Caco-2 (cell line): Measurements from ENCODE around the gene ETFA. TPM values are rescaled to one million over a fixed set of nuclear protein-coding genes. Genes with fewer than 3 reads are reported as not detected.

Experiments
- BruUV-seq: library from RNA; stranded (reverse); fragments of 400-500 nt; replicated peaks from 2 replicates; lab custom pipeline; 2021; lab: Mats Ljungman, UMichigan
- CTCF ChIA-PET: fragments of 300-600 bp; sonication (Branson Sonifier 250); formaldehyde crosslinking; loops from one replicate; lab custom pipeline; 2022; ENCODE audit warnings: antibody characterized with exemption; lab: Charles Lee
- POLR2A ChIA-PET: fragments of 300-600 bp; sonication (Branson Sonifier 250); formaldehyde crosslinking; loops from one replicate; lab custom pipeline; 2022; ENCODE audit warnings: antibody characterized with exemption; lab: Charles Lee
- DNase-seq, 2 experiments: peaks; one replicate each; pipeline versions ENCODE4 v3.0.0 to v3.0.0-alpha.2; 2020 to 2022
- H3K27me3 ChIP-seq: replicated peaks from 2 replicates; pipeline ENCODE4 v1.6.0; 2011; ENCODE audit warnings: low read length; ENCODE audit not compliant: control insufficient read depth, insufficient read depth
- H3K36me3 ChIP-seq: 2 replicates; pipeline ENCODE4 v1.5.1; 2011; ENCODE audit warnings: low read length; ENCODE audit not compliant: control insufficient read depth, insufficient read depth
- H3K4me1 ChIP-seq: fragments of 250-450 bp; sonication (Bioruptor Pico); 2 replicates; pipeline ENCODE4 v1.5.1; 2020; ENCODE audit warnings: mild to moderate bottlenecking
- H3K4me3 ChIP-seq: 2 replicates; pipeline ENCODE4 v1.5.1; 2011; ENCODE audit warnings: low read depth, mild to moderate bottlenecking, control low read depth, low read length
- H3K9me3 ChIP-seq: fragments of 250-450 bp; sonication (Bioruptor Pico); 2 replicates; pipeline ENCODE4 v1.5.1; 2020; ENCODE audit warnings: mild to moderate bottlenecking, moderate library complexity
- H3K27ac Mint-ChIP-seq: one replicate; pipeline ENCODE4 v1.8.0; 2022; ENCODE audit warnings: mixed read lengths; ENCODE audit not compliant: unreplicated experiment
- H3K27me3 Mint-ChIP-seq: one replicate; pipeline ENCODE4 v1.8.0; 2022; ENCODE audit warnings: mixed read lengths; ENCODE audit not compliant: insufficient read depth, unreplicated experiment
- H3K36me3 Mint-ChIP-seq: one replicate; pipeline ENCODE4 v1.8.0; 2022; ENCODE audit warnings: mild to moderate bottlenecking, mixed read lengths; ENCODE audit not compliant: insufficient read depth, unreplicated experiment
- H3K4me1 Mint-ChIP-seq: one replicate; pipeline ENCODE4 v1.8.0; 2022; ENCODE audit warnings: low read depth, mixed read lengths; ENCODE audit not compliant: unreplicated experiment
- H3K4me3 Mint-ChIP-seq: one replicate; pipeline ENCODE4 v1.8.0; 2022; ENCODE audit warnings: mild to moderate bottlenecking, moderate library complexity, mixed read lengths; ENCODE audit not compliant: unreplicated experiment
- H3K9me3 Mint-ChIP-seq: one replicate; pipeline ENCODE4 v1.8.0; 2022; ENCODE audit warnings: mixed read lengths; ENCODE audit not compliant: unreplicated experiment
- CTCF ChIP-seq, 2 experiments: fragments of 200-600 bp in 1 of 2; IDR thresholded peaks; 1 replicate in 1 of 2; 2 replicates in 1 of 2; pipeline versions ENCODE4 v1.5.1 to v1.8.0; 2011 to 2022; ENCODE audit warnings: antibody characterized with exemption in 1 of 2, control low read depth in 1 of 2, inconsistent platforms in 1 of 2, low read depth in 1 of 2, low read length in 1 of 2, mild to moderate bottlenecking in 1 of 2, moderate library complexity in 1 of 2; ENCODE audit not compliant: insufficient read depth in 1 of 2, severe bottlenecking in 1 of 2, unreplicated experiment in 1 of 2
- intact Hi-C: fragments of 100-400 bp; cut with micrococcal nuclease; formaldehyde crosslinking; loops from one replicate; pipeline ENCODE4 v1.10.0; 2022; ENCODE audit not compliant: unreplicated experiment
- total RNA-seq: library from RNA; stranded (reverse); gene quantifications from 2 replicates; pipeline ENCODE4 v1.2.3, GENCODE V29; 2022

Gene ETFA
- total RNA-seq, 1 experiment from 2014 or later = 260 TPM

GRCh38 chr15:76286271-76286879 is 24.9 kb downstream of the ETFA start:
- CTCF ChIA-PET = no interaction called here
- peaks cover 57% of the 10 kb centered on the region for H3K36me3 Mint-ChIP-seq
- H3K4me3 ChIP-seq = no peak overlapping the region

GRCh38 chr15:76285241-76285825 is 25.9 kb downstream of the ETFA start:
- ChIA-PET POLR2A (interaction anchor here (0.5 kb wide), 1 partner anchor 51 kb away, joined by 5 read pairs; the partner anchor contains the start of gene ISL2), CTCF (no interaction called here)
- peak in 1 of 2 experiments; percentile 12 for DNase-seq
- Histone ChIP-seq H3K9me3 (no peaks in the 10 kb centered on the region), H3K4me1 (no peaks in the 10 kb centered on the region), H3K4me3 (no peak overlapping the region), H3K27me3 (no peaks in the 10 kb centered on the region), H3K36me3 (peaks cover 1% of the 10 kb centered on the region; the same call in 1 of the 2 replicates)
- Mint-ChIP-seq H3K27me3 (no peaks in the 10 kb centered on the region), H3K27ac (no peak overlapping the region), H3K4me1 (peaks cover 2% of the 10 kb centered on the region), H3K4me3 (no peak overlapping the region), H3K36me3 (peaks cover 56% of the 10 kb centered on the region), H3K9me3 (no peaks in the 10 kb centered on the region)
- no TSS peak for BruUV-seq
- TF ChIP-seq CTCF (IDR thresholded peaks at IDR 0.05; ENCODE audit: insufficient read depth in 1 of 2, low read depth in 1 of 2, low read length in 1 of 2, severe bottlenecking in 1 of 2, unreplicated experiment in 1 of 2) = peak; percentile 47 to 51
- intact Hi-C loops = loop anchor here (1.0 to 5.0 kb wide), 2 partner anchors 48 to 94 kb away; no protein-coding TSS in a partner anchor

More at GRCh38 chr15:76286271-76286879, 24.9 kb downstream of the ETFA start:
- intact Hi-C loops = loop anchor here (5.0 kb wide), 1 partner anchor 49 kb away; no protein-coding TSS in a partner anchor
- H3K36me3 ChIP-seq = no peaks in the 10 kb centered on the region
- no TSS peak for BruUV-seq
- Mint-ChIP-seq H3K9me3 (no peaks in the 10 kb centered on the region), H3K27me3 (no peaks in the 10 kb centered on the region), H3K27ac (no peak overlapping the region), H3K4me1 (no peaks in the 10 kb centered on the region), H3K4me3 (no peak overlapping the region)
- POLR2A ChIA-PET = no interaction called here
- TF ChIP-seq CTCF (IDR thresholded peaks at IDR 0.05; ENCODE audit: insufficient read depth in 1 of 2, low read depth in 1 of 2, low read length in 1 of 2, severe bottlenecking in 1 of 2, unreplicated experiment in 1 of 2) = no peak
- no peaks in the 10 kb centered on the region for H3K4me1 ChIP-seq
- no peaks in the 10 kb centered on the region for H3K9me3 ChIP-seq
- DNase-seq = no peak
- H3K27me3 ChIP-seq = no peaks in the 10 kb centered on the region

GRCh38 chr15:76282465-76282864 is 28.8 kb downstream of the ETFA start:
- intact Hi-C loops = no loop called here
- Histone ChIP-seq H3K27me3 (no peaks in the 10 kb centered on the region), H3K9me3 (no peaks in the 10 kb centered on the region), H3K4me3 (no peak overlapping the region), H3K4me1 (peaks cover 9% of the 10 kb centered on the region; the same call in 1 of the 2 replicates), H3K36me3 (peaks cover 1% of the 10 kb centered on the region)
- no peaks in the 10 kb centered on the region for H3K27me3 Mint-ChIP-seq
- no peak overlapping the region for H3K4me3 Mint-ChIP-seq
- ChIA-PET CTCF (no interaction called here), POLR2A (no interaction called here)
- no peak for DNase-seq
- no peak for TF ChIP-seq CTCF (IDR thresholded peaks at IDR 0.05; ENCODE audit: insufficient read depth in 1 of 2, low read depth in 1 of 2, low read length in 1 of 2, severe bottlenecking in 1 of 2, unreplicated experiment in 1 of 2)
- peaks cover 71% of the 10 kb centered on the region for H3K36me3 Mint-ChIP-seq
- H3K9me3 Mint-ChIP-seq = no peaks in the 10 kb centered on the region
- no TSS peak for BruUV-seq
- H3K4me1 Mint-ChIP-seq = peaks cover 23% of the 10 kb centered on the region
- H3K27ac Mint-ChIP-seq = no peak overlapping the region
